Inflammatory macrophage treated with lipopolysaccharide for 4 hours (primary cell): Measurements from ENCODE around the gene PPM1A.

ENCODE experiments used
- DNase-seq: peaks from one replicate; pipeline ENCODE4 v3.0.0-alpha.2; 2020

The PPM1A gene

DNA sequence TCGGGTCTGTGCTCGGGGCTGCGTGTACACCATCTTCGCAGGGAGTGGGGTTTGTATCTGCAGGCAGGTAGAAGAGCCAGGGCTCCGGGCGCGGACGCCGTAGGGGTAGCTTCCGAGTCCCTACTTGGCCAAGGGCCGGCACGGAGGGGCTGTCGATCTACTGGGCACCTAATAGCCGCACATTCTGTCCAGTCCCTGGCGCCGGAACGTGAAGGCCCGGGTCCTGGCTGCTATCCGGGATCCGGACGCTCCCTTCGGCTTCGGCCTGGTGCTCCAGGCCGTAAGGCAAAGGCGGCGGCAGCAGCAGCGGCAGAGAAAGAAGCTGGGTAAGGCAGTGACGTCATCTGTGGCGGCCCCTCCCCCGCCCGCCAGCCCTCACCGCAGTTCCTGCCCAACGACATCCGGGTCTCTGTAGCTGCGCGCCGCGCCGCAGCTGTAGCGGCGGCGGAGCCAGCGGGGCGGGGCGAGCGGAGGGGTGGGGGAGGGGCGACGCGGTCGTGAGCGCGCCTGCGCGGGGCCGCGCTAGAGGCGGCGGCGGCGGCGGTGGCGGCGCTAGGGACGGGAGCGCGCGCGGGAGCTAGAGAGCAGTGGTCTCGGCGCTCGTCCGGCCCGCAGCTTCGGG is at the start of gene PPM1A:
PPM1A (plus strand) TSS at position 525 of the 622 bp plus-strand sequence. CDS start 33,483 bp downstream, outside the sequence.
- peak; percentile 97 for DNase-seq

DNA sequence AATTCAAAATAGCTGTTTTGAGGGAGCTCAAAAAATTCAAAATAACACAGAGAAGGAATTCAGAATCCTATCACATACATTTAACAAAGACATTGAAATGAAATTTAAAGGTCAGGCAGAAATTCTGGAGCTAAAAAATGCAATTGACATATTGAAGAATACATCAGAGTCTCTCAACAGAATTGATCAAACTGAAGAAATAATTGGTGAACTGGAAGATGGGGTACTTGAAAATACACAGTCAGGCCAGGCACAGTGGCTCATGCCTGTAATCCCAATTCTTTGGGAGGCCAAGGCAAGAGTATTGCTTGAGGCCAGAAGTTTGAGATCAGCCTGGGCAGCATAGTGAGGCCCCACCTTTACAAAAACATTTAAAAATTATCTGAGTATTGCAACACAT is 49.7 kb upstream of the PPM1A start:
- DNase-seq = no peak

DNA sequence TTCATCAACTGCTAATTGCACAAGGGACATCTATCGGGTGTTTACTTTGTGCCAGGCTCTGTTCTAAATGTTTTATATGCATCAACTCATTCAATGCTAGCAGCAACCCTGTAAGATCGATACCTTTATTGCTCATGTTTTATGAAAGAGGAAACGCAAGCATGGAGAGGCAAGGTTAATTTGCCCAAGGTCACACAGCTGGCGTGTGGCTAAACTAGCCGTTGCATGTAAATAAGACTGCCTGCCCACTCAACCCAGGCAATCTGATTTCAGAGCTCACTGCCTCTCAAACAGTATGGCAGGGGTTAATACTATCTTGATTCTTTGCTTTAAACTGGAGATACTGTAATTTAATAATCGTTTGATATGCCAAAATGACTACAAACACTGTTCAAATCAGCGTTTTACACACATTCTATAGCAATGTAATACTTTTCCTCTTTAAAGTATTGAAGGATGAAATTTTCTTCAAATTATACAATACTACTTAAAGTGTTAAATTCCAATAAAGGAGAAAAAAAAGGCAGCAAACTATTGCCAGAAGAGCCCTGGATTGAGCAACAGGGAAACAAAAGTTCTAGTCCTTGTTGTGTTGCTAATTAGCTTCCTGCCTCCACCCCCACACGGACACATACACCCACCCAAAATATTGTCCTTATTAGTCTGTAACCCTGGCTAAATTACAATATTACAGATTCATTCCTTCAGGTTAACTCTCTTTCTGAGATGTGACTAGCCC is 44.7 kb upstream of the PPM1A start:
- DNase-seq = no peak

DNA sequence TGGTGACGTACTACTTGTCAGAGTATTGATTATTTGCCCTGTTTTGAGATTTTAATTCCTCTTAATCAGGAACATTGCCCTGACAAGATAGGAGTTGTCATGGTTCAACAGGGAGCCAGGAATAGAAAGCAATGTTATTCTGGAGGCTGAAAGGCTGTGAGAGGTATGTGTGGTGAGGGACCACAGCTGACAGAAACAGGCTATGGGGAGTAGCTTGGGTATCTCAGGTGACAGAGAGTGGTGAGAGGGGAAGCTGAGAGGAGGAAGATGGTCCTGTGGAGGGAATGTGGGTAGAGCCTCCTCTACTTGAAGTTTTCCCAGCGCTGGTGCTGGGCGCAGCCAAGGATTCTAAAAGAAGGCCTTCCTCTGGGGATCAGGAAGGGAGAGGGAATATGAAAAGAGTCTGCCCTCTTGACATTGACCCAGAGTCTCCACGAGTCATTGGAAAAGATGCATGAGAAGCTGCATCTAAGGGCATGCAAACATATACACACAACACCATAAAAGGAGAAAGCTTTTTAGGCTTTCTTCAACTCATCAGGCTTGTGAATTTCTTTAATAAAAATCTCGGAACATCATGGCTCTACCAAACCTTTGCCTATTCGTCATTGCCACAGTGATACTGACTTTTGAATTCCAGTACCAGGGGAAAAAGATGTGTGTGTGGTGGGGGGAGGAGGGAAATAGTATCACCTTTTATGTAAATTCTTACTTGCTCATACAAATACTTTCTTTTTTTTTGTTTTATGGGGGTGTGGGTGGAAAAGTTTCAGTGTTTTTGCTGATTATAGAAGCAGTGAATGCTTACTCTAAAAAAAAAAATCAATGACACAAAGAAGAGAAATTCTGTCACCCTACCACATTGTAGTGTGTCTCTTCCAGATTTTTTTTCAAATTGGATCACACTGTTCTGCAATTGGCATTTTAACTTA is 43.9 kb upstream of the PPM1A start:
- DNase-seq = no peak

DNA sequence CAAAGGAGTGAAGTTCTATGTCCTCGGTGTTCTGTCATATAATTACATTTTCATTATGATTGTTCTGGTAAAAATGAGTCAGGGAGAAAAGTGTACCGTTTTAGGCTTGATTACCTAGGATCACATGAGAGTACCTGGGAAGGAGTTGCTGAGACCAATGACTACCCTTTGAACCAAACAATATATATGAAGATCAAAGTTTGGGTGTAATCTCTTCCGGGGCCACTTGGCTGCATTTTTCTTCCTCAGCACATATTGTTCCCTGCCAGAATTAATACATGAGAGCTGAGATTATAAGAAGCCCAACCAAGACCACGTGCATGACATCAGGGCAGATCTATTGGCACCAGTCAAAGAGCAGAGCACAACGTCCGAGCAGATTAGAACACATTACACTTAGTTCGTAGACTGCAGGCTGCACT is 42.8 kb upstream of the PPM1A start:
- no peak for DNase-seq

DNA sequence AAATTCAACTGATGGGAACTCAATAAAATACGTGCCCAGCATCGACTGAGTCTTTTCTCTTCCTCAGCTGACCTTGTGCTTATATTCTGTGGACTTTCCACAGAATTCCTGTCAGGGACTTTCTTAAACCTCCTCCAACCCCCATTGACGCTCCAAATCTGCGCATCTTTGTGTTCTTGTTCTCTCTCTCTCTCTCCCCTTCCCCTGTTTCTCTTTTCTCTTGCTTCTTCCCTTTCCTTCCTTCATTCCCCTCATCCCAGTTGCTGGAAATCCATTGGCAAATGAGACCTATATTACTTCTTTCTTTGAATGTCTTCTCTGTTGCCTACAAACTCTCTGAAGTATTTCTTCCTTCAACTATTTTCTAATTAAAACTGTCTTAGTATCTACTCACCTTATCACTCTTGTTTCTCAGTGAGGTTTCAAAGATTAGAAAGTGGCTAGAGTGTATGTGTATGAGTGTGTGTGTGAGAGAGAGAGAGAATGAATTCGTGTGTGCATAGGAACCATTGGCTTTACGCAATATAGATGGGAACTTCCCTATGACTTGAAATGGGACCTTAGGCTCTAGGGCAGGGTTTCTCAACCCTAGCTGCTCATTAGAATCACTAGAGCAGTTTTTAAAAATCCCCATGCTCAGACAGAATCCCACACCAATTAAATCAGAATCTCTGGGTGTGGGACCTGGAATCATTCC is 42.0 kb upstream of the PPM1A start:
- peak; percentile 80 for DNase-seq

DNA sequence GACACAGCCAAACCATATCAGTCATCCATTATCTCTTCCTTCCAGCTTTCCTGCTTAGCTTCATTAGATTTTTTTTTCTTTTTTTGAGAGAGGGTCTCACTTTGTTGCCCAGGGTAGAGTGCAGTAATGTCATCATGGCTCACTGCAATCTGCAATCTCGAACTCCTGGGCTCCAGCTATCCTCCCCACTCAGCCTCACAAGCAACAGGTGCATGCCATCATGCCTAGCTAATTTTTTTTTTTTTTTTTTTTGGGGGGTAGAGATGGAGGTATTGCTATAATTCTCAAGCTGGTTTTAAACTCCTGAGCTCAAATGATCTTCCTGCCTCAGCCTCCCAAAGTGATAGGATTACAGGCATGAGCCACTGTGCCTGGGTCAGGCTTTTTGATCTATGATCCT is 38.3 kb upstream of the PPM1A start:
- no peak for DNase-seq

DNA sequence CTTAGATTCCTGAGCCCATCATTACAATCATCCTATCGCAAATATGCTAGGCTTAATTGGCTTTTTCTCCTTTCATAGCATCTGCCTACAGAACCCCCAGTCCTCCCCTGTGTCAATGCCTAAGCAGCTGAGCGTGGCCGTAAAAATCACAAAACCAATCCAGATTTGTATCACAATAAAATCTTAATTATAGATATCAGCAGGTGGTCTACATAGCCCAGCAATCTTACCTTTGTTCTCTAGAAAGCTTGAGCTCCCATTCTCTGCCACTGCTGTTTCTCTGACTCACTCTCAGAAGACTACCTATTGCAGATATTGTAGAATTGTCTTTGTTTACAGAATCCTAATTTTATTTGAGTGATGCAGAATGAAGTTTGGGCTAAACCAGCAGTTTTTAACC is 37.9 kb upstream of the PPM1A start:
- DNase-seq = no peak

DNA sequence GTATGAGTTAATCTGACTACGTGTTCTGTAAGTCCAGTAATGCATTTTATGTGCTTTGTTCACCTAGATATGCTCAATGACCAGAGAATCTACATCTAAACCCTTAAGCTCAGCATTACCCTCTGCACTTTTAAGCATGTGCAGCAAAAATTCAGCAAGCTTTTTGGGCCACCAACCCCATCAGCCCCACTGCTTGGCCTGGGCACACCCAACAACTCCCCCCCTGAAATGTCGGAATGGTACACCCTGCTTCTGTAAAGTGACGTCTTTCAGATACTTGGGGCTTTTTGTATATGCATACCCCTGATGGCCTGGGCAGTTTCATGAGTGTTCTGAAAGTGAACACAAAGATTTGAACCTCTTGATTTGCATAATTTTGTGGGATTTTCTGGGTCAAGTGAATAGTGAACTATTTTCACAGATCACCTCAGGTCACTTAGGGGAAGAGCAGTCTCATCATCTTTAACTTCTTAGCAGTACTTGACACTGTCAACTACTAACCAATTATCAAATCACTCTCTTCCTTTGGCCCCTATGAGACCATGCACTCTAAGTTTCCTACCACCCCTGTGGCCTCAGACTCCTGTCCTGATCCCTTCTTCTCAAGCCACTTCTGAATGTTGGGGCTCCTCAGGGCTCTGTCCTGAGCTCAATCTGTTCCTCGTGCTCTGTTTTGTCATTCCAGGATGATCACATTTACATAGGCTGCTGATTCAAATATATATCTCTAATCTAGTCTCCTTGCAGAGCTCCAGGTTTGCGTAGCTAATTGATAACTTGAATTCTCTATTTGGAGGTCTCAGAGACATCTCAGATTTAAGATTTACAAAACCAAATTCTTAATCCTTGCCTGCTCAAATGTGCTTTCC is 36.3 kb upstream of the PPM1A start:
- DNase-seq = no peak

DNA sequence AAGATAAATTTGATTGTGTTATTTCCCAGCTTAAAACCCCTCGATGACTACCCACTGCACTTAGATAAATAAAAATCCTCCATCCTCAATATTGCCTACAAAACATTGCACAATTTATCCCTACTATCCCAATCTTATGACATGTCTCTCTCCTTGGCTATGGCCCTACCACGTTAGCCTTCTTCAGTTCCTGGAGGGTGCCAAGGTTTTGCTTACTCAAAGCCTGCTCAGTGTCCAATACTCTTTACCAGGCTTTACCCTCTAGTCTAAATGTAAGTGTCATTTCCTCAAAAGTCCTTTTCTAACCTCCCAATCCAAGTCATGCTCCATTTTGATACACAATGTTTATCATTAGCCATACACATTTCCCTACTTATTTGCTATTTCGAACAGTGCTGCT is 35.0 kb upstream of the PPM1A start:
- DNase-seq = no peak

DNA sequence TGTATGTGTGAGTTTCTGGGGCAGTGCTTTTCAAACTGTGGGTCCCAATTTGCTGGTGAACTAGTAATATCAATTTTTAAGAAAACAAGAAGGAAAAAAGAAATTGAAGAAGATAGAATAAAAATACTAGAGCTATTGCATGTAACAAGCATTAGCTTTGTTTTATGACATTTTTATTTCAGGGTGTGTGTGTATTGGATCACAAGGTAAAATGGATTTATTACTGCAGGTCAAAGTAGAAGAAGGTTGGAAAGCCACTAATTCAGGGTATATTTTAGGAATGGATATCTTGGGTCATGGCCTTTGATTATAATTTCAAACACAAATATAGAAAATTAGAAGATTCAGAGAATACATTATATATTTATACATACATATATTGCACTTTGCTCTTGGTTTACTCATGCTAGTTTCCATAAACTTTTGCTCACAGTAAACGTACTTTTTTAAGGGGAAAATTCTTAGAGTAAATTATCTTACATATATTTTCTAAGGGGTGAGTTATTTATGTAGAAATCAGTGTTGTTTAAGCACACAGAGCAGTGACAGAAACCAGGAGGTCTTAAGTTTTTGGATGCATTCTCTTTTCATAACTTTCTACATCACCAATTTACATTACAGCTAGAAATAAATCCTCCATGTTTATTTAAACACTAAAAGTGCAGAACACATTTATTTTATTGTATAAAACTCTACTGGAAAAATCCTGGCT is 34.5 kb upstream of the PPM1A start:
- no peak for DNase-seq

DNA sequence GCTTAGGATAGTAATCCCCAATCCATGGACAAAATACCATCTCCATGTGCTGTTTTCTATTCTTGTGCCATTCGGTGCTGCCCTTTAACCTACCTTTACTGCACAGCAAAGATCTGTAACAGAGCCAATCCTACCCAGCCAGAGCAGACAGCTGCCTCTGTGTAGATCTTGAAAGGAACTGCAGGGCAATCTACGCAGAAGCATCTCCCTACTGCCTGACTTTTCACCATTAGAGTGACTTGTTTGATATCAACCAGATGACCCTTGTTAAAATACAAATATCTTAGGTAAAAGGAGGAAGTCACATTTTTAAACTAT is 33.9 kb upstream of the PPM1A start:
- no peak for DNase-seq

DNA sequence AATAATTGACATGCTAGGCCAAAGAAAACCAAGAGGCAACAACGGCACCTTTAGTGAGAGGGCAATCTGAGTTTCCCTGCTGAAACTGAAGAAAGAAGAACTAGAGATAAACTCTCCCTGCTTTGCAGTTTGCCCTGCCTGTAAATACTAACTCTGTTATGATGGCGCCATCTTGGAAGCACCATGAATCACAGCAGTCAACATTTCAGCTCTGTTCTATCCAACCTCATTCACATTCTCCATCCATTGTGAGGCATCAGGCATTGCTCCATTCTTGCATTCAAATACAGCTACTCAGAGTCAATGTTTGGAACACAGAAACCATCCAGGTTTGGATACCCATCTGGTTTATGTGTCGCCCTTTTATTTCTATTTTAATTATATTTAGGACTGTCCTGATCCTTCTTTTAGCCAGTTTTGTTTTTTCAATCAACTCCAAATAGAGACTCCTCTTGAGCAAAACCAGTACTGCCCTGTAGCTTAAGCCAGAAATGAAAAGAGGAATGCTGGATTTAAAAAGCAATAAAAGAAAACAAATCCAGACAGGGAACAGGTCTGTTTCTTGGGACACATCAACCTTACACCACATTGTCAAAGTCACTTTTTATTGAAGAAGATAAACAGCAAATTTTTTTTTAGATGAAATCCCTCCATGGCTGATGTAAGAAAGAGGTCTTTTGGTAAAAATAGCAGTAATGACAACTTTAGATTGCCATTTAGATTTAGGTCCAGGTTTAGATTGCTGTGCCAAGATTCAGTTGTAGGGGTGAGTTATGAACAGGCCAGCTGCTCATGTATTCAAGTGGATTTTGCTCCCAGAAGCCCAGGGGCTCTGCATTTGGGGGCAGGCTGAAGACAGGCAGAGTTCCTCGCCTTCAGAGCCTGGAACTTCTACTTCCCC is 33.3 kb upstream of the PPM1A start:
- no peak for DNase-seq

DNA sequence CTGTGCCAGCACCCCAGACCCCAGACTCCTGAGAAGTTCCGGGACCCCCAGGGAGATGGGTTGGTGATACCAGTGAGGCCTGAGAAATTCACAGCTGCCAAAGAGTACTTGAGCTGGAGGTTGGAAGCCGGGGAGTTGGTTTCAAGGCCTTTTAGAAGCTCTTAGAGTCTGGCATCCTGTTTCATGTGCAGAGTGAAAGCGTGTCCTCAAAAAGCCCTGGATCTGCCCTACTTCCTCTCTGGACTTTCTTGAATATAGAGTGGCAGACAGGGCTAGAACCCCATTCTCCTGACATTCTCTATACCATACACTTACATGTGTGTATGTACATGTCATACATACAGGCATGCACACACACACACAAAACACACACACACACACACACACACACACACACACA is 31.3 kb upstream of the PPM1A start:
- no peak for DNase-seq

DNA sequence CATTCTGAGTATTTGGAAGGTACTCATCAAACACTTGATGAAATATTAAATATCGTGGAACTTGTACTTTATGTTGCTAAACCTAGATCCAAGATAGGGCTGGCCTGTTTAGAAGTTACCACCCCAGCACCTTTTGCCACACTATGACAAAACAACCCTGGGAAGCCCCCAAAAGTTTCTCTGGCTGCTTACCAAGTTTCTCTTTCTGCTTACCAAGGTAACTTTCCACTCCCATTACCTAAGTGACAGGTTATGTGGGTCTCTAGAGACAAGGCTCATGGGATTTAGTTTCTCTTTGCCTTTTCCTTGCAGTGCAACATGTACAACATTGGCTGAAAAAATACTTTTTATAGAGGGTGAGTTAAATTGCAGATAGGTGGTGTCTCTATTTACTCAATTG is 28.9 kb upstream of the PPM1A start:
- DNase-seq = no peak

DNA sequence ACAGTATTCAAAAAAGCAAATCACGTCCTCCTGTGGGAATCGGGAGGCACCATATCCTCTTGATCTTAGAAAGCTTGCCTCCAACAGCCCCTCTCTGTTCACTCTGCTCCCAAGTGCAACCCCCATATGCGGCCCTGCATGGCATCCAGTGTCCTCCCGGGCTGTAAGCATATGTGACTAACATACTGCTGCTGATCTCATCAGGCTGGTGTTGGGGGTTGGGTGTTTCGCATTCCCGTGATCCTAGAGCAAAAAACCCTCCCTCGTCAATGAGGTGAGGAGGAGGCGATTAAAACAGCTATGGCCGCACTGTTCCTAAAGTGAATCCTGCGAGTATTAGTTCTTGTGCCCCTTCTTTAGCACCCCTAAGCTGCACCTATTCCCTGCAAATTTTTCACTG is 28.1 kb upstream of the PPM1A start:
- DNase-seq = no peak

DNA sequence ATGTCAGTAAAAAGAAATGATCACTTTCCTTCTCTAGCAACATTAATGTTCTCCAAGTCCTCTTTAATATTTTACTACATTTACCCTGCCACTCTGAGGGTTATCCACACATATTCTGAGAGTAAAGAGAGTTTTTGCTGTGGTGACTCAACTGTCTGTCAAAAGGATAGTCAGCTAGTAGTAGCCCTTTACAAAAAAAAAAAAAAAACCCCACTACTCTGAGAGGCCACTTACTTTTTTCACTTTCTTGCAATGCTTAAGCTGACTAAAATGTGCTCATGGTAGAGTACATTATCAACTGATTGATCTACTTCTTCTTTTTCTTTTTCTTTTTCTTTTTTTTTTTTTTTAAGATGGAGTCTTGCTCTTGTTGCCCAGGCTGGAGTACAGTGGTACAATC is 27.6 kb upstream of the PPM1A start:
- DNase-seq = no peak

DNA sequence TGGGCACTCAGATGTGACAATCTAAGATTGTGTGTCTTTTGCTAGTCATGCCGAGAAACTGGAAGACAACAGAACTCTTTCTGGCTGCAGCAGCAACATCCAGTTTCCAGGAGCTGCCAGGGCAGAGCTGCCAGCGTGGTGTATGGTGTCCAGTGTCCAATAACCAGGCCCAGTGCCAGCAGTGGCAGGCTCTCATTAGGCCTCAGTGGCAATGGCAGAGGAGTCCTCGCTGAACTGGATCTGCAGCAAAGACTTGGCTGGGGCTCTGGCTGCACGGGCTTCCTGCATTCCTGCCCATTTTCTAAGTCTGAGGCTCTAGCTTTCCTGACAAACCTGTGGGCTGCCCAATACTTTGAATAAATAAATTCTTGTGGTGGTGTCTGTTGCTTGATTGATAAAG is 26.2 kb upstream of the PPM1A start:
- no peak for DNase-seq

DNA sequence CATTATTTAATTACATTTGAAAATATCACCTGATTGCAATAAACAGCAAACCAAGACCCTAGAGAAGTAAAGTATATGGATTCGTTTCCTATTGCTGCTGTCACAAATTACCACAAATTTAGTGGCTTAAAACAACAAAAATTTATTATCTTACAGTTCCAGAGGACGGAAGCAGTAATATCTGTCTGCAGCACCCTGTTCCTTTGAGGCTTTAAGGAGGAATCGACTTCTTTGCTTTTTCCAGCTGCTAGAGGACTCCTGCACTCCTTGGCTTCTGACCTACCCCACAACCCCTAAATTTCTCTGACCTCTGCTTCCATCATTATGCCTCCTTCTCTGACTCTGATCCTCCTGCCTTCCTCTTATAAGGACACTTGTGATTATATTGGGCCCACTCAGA is 23.8 kb upstream of the PPM1A start:
- no peak for DNase-seq

DNA sequence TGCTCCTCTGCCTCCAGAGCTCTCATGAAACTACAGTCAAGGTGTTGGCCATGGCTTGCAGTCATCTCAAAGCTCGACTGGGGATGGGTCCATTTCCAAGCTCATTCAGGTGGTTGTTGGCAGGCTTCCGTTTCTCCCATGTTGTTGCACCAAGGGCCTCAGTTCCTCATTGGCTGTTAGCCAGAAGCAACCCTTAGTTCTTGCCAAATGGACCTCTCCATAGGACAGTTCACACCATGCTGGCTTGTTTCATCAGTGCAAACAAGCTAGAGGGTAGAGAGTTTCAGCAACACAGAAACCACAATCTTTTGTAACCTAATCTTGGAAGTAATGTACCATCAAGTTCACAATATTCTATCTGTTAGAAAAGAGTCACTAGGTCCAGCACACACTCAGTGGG is 22.7 kb upstream of the PPM1A start:
- peak; percentile 72 for DNase-seq

DNA sequence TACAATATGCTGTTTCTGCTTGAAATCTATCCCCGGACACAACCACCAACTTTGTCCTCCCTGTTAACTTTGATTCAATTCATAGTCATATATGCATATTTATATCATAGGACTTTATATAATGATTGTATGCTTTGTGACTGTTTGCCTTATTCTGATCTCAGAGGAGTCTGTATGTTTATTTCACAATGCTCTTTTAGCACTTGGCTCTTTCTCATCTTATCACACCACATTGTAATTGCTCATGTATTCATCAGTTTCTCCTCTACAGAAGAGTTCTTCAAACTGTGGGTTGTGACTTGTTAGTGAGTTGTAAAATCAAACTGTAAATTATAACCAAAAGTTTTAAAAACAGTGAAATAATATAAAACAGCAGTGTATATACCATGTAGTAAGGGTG is 21.7 kb upstream of the PPM1A start:
- DNase-seq = no peak
